HG02870 (cell line): Measurements from ENCODE around the gene IRF2.
A peak's percentile ranks its signal among the peaks of the same experiment; 100 is the strongest.
"Not testable (repeated sequence)": the region's sequence is repeated elsewhere in the genome, so short reads cannot be mapped to it uniquely, and the experiment has no call there.

Experiments used
- ATAC-seq: cut with Tn5 transposase; IDR thresholded peaks from one replicate; pipeline ENCODE4 v1.9.1; 2021; ENCODE audit warnings: mild to moderate bottlenecking, moderate library complexity; ENCODE audit not compliant: unreplicated experiment

IRF2 gene

GRCh38 chr4:184350213-184350817 lies 124.0 kb downstream of the IRF2 start:
- no peak for ATAC-seq

- ATAC-seq = no peak
Measured at GRCh38 chr4:184349283-184350039, 124.9 kb downstream of the IRF2 start.

- ATAC-seq = no peak
Measured at GRCh38 chr4:184348311-184349233, 125.8 kb downstream of the IRF2 start.

GRCh38 chr4:184347251-184348239 lies 126.8 kb downstream of the IRF2 start:
- peak; percentile 77 for ATAC-seq

GRCh38 chr4:184346682-184347081 lies 127.7 kb downstream of the IRF2 start:
- ATAC-seq = no peak

GRCh38 chr4:184346273-184346672 lies 128.1 kb downstream of the IRF2 start:
- ATAC-seq = not testable (repeated sequence)

GRCh38 chr4:184345573-184345922 lies 128.8 kb downstream of the IRF2 start:
- ATAC-seq = no peak

- no peak for ATAC-seq
Measured at GRCh38 chr4:184344899-184345572, 129.3 kb downstream of the IRF2 start.

- no peak for ATAC-seq
Measured at GRCh38 chr4:184344435-184344834, 129.9 kb downstream of the IRF2 start.

- peak; percentile 31 for ATAC-seq
Measured at GRCh38 chr4:184343502-184344177, 130.7 kb downstream of the IRF2 start.

- not testable (repeated sequence) for ATAC-seq
Measured at GRCh38 chr4:184342857-184343237, 131.5 kb downstream of the IRF2 start.

GRCh38 chr4:184342167-184342856 lies 132.0 kb downstream of the IRF2 start:
- no peak for ATAC-seq

GRCh38 chr4:184339398-184340193 lies 134.8 kb downstream of the IRF2 start:
- ATAC-seq = not testable (repeated sequence)

GRCh38 chr4:184337907-184338306 lies 136.4 kb downstream of the IRF2 start:
- no peak for ATAC-seq
